Measurements from ENCODE around the gene PCSK5. TPM values are rescaled to one million over a fixed set of nuclear protein-coding genes. Genes with fewer than 3 reads are reported as not detected.

The PCSK5 gene
- total RNA-seq, 1 donor from 2014 or later = 8.9 TPM

- no peak overlapping the region for H3K4me3 Mint-ChIP-seq (ENCODE audit: unreplicated experiment)
- no peaks in the 10 kb centered on the region for H3K36me3 Mint-ChIP-seq (ENCODE audit: low read depth)
- peaks cover 14% of the 10 kb centered on the region for H3K4me1 Mint-ChIP-seq (ENCODE audit: low read depth)
- DNase-seq (ENCODE audit: low spot score) = no peak
- H3K9me3 Mint-ChIP-seq (ENCODE audit: low read depth) = no peaks in the 10 kb centered on the region
- H3K27ac Mint-ChIP-seq (ENCODE audit: unreplicated experiment) = no peak overlapping the region
- H3K27me3 Mint-ChIP-seq (ENCODE audit: low read depth) = no peaks in the 10 kb centered on the region
- no peak for TF ChIP-seq CTCF (IDR thresholded peaks at IDR 0.05)
Observed at GRCh38 chr9:76401176-76401575, 510.7 kb downstream of the PCSK5 start.

- Mint-ChIP-seq H3K9me3 (ENCODE audit: low read depth) (no peaks in the 10 kb centered on the region), H3K4me1 (ENCODE audit: low read depth) (peaks cover 14% of the 10 kb centered on the region), H3K36me3 (ENCODE audit: low read depth) (no peaks in the 10 kb centered on the region), H3K4me3 (ENCODE audit: unreplicated experiment) (no peak overlapping the region), H3K27me3 (ENCODE audit: low read depth) (no peaks in the 10 kb centered on the region), H3K27ac (ENCODE audit: unreplicated experiment) (no peak overlapping the region)
- no peak for TF ChIP-seq CTCF (IDR thresholded peaks at IDR 0.05)
- no peak for DNase-seq (ENCODE audit: low spot score)
Observed at GRCh38 chr9:76401580-76402354, 511.3 kb downstream of the PCSK5 start.

- peak overlapping the region; percentile 0 for H3K4me3 Mint-ChIP-seq (ENCODE audit: unreplicated experiment)
- peaks cover 14% of the 10 kb centered on the region for H3K4me1 Mint-ChIP-seq (ENCODE audit: low read depth)
- no peaks in the 10 kb centered on the region for H3K9me3 Mint-ChIP-seq (ENCODE audit: low read depth)
- DNase-seq (ENCODE audit: low spot score) = no peak
- H3K27me3 Mint-ChIP-seq (ENCODE audit: low read depth) = no peaks in the 10 kb centered on the region
- H3K27ac Mint-ChIP-seq (ENCODE audit: unreplicated experiment) = peak overlapping the region; percentile 76
- no peaks in the 10 kb centered on the region for H3K36me3 Mint-ChIP-seq (ENCODE audit: low read depth)
- peak; percentile 86 for TF ChIP-seq CTCF (IDR thresholded peaks at IDR 0.05)
Observed at GRCh38 chr9:76403352-76403751, 512.9 kb downstream of the PCSK5 start.

GRCh38 chr9:76404401-76404800, 513.9 kb downstream of the PCSK5 start:
- H3K36me3 Mint-ChIP-seq (ENCODE audit: low read depth) = no peaks in the 10 kb centered on the region
- TF ChIP-seq CTCF (IDR thresholded peaks at IDR 0.05) = no peak
- DNase-seq (ENCODE audit: low spot score) = no peak
- peaks cover 14% of the 10 kb centered on the region for H3K4me1 Mint-ChIP-seq (ENCODE audit: low read depth)
- no peaks in the 10 kb centered on the region for H3K27me3 Mint-ChIP-seq (ENCODE audit: low read depth)
- no peak overlapping the region for H3K4me3 Mint-ChIP-seq (ENCODE audit: unreplicated experiment)
- H3K27ac Mint-ChIP-seq (ENCODE audit: unreplicated experiment) = no peak overlapping the region
- no peaks in the 10 kb centered on the region for H3K9me3 Mint-ChIP-seq (ENCODE audit: low read depth)

- Mint-ChIP-seq H3K36me3 (ENCODE audit: low read depth) (no peaks in the 10 kb centered on the region), H3K27ac (ENCODE audit: unreplicated experiment) (no peak overlapping the region), H3K4me3 (ENCODE audit: unreplicated experiment) (no peak overlapping the region), H3K27me3 (ENCODE audit: low read depth) (no peaks in the 10 kb centered on the region), H3K4me1 (ENCODE audit: low read depth) (peaks cover 14% of the 10 kb centered on the region), H3K9me3 (ENCODE audit: low read depth) (no peaks in the 10 kb centered on the region)
- TF ChIP-seq CTCF (IDR thresholded peaks at IDR 0.05) = no peak
- DNase-seq (ENCODE audit: low spot score) = no peak
Observed at GRCh38 chr9:76405340-76405739, 514.9 kb downstream of the PCSK5 start.
